ENCODE data around the gene FGF11.

The FGF11 gene

GRCh38 chr17:7403727-7403976 is 35.7 kb upstream of the FGF11 start:
- no peak for DNase-seq (ENCODE audit: low read depth in 1 of 2, low spot score in 1 of 2)

GRCh38 chr17:7403977-7404736 is 35.2 kb upstream of the FGF11 start, which contains the start of gene TMEM256:
Gene TMEM256 (minus strand): TSS chr17:7404097. CDS start chr17:7404084, 13 bp downstream.
- peak within 1 kb of the TSS; percentile 64 for H3K27ac ChIP-seq (replicated peaks)
- DNase-seq (ENCODE audit: low read depth in 1 of 2, low spot score in 1 of 2) = peak; percentile 77 to 93
- no peak for TF ChIP-seq GABPA (IDR thresholded peaks at IDR 0.05; ENCODE audit: low read depth)
- no peak for TF ChIP-seq SPI1 (IDR thresholded peaks at IDR 0.05; ENCODE audit: borderline replicate concordance, low read depth)
- 0 out of 2 replicates have a peak, but pooled peaks have one; percentile 15 for TF ChIP-seq POLR2AphosphoS5 (IDR thresholded peaks at IDR 0.05; ENCODE audit: low read depth)

More at GRCh38 chr17:7403727-7403976, 35.7 kb upstream of the FGF11 start:
- H3K27ac ChIP-seq (replicated peaks) = peak overlapping the region; percentile 64
- TF ChIP-seq, protein P1, sequence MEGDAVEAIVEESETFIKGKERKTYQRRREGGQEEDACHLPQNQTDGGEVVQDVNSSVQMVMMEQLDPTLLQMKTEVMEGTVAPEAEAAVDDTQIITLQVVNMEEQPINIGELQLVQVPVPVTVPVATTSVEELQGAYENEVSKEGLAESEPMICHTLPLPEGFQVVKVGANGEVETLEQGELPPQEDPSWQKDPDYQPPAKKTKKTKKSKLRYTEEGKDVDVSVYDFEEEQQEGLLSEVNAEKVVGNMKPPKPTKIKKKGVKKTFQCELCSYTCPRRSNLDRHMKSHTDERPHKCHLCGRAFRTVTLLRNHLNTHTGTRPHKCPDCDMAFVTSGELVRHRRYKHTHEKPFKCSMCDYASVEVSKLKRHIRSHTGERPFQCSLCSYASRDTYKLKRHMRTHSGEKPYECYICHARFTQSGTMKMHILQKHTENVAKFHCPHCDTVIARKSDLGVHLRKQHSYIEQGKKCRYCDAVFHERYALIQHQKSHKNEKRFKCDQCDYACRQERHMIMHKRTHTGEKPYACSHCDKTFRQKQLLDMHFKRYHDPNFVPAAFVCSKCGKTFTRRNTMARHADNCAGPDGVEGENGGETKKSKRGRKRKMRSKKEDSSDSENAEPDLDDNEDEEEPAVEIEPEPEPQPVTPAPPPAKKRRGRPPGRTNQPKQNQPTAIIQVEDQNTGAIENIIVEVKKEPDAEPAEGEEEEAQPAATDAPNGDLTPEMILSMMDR (IDR thresholded peaks at IDR 0.05; ENCODE audit: insufficient read depth, low read length) = no peak
- TF ChIP-seq, protein P2, sequence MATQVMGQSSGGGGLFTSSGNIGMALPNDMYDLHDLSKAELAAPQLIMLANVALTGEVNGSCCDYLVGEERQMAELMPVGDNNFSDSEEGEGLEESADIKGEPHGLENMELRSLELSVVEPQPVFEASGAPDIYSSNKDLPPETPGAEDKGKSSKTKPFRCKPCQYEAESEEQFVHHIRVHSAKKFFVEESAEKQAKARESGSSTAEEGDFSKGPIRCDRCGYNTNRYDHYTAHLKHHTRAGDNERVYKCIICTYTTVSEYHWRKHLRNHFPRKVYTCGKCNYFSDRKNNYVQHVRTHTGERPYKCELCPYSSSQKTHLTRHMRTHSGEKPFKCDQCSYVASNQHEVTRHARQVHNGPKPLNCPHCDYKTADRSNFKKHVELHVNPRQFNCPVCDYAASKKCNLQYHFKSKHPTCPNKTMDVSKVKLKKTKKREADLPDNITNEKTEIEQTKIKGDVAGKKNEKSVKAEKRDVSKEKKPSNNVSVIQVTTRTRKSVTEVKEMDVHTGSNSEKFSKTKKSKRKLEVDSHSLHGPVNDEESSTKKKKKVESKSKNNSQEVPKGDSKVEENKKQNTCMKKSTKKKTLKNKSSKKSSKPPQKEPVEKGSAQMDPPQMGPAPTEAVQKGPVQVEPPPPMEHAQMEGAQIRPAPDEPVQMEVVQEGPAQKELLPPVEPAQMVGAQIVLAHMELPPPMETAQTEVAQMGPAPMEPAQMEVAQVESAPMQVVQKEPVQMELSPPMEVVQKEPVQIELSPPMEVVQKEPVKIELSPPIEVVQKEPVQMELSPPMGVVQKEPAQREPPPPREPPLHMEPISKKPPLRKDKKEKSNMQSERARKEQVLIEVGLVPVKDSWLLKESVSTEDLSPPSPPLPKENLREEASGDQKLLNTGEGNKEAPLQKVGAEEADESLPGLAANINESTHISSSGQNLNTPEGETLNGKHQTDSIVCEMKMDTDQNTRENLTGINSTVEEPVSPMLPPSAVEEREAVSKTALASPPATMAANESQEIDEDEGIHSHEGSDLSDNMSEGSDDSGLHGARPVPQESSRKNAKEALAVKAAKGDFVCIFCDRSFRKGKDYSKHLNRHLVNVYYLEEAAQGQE (IDR thresholded peaks at IDR 0.05; ENCODE audit: insufficient replicate concordance, low read depth) = no peak
- H3K4me3 ChIP-seq (replicated peaks; ENCODE audit: insufficient read depth, low read length) = peak overlapping the region; percentile 62
- H3K27me3 ChIP-seq (ENCODE audit: insufficient read depth, poor library complexity, severe bottlenecking) = peaks cover under 1% of the 10 kb centered on the region

DNA sequence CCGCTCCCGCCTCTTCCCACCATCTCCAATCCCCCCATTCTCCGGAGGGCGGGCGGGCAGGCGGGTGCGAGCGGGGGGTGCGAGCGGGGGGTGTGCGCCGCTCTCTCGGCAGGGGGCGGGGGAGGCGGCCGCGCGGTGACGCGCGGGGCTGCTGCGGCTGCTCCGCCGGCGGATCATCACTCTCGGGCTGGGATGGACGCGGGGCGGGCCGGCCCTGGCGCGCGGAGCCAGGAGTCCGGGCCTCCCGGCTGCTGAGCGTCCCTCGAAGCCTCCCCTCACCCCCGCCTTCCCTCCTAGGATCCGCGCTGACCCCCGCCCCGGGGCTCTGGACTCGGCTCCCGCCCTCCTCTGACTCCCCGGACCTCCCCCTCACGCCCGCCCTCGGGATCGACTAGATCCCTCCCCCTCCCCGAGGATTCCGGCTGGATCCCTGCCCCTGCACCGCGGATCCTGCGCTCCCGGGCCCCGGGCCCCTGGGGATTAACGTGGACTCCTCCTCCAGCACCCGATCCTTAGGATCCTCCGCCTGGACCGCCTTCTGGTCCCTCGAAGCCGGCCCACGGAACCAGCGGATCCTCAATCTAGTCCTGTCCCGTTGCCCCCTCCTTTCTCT is 34.5 kb upstream of the FGF11 start:
- Histone ChIP-seq H3K4me3 (replicated peaks; ENCODE audit: insufficient read depth, low read length) (peak overlapping the region; percentile 54), H3K27ac (replicated peaks) (no peak overlapping the region), H3K27me3 (ENCODE audit: insufficient read depth, poor library complexity, severe bottlenecking) (peaks cover 2% of the 10 kb centered on the region)
- TF ChIP-seq POLR2AphosphoS5 (IDR thresholded peaks at IDR 0.05; ENCODE audit: low read depth) (no peak), SPI1 (IDR thresholded peaks at IDR 0.05; ENCODE audit: borderline replicate concordance, low read depth) (no peak), GABPA (IDR thresholded peaks at IDR 0.05; ENCODE audit: low read depth) (no peak)
- TF ChIP-seq, protein P2 (IDR thresholded peaks at IDR 0.05; ENCODE audit: insufficient replicate concordance, low read depth) = no peak
- TF ChIP-seq, protein P1 (IDR thresholded peaks at IDR 0.05; ENCODE audit: insufficient read depth, low read length) = no peak
- peak in 1 of 2 experiments; percentile 2 for DNase-seq (ENCODE audit: low read depth in 1 of 2, low spot score in 1 of 2)

More at GRCh38 chr17:7403977-7404736, 35.2 kb upstream of the FGF11 start, which contains the start of gene TMEM256:
- H3K4me3 ChIP-seq (replicated peaks; ENCODE audit: insufficient read depth, low read length) = peak within 1 kb of the TSS; percentile 62
- peaks cover 2% of the 10 kb centered on the region for H3K27me3 ChIP-seq (ENCODE audit: insufficient read depth, poor library complexity, severe bottlenecking)

DNA sequence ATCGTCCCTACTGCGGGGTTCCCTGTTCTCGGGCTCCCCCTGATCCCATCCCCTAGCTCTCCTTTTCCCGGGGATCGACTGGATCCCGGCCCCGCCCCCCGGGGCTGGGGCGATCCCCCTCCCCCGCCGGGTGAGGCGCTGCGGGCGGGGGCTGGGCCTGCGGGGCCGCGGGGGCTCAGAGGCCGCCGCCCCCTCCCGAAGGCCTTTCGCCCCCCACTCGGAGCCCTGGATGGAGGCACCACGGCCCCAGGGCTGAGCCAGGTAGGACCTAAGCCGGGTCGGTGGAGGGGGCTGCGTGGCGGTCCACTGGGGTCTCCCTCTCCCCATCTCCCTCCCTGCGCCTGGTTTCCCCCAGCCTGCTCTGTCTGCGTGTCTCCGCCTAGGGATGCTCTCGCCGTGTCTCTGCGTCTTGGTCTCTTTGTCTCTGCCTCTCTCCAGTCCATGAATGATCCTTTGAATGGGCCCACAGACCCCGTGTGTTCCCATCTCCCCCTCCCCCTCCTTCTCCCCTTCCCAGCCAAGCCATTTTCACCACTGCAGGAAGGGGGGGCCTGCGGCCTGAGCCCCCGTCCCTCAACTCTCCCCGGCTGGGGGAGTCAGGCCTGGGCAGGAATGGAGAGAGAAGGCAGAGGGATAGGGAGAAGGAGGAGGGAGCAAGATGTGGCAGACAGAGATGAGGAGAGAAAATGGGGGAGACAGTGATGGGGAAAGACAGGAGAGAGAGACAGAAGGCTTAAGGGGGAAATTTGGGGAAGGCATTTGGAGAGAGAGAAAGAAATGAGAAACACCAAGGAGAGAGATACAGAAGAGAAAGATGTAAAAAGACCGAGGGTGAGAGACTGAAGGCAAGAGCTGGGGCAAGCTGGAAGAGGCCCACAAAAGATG is 33.7 kb upstream of the FGF11 start:
- H3K4me3 ChIP-seq (replicated peaks; ENCODE audit: insufficient read depth, low read length) = no peak overlapping the region
- no peak for DNase-seq (ENCODE audit: low read depth in 1 of 2, low spot score in 1 of 2)
- TF ChIP-seq POLR2AphosphoS5 (IDR thresholded peaks at IDR 0.05; ENCODE audit: low read depth) (no peak), GABPA (IDR thresholded peaks at IDR 0.05; ENCODE audit: low read depth) (no peak), SPI1 (IDR thresholded peaks at IDR 0.05; ENCODE audit: borderline replicate concordance, low read depth) (no peak)
- TF ChIP-seq, protein P1 (IDR thresholded peaks at IDR 0.05; ENCODE audit: insufficient read depth, low read length) = no peak
- TF ChIP-seq, protein P2 (IDR thresholded peaks at IDR 0.05; ENCODE audit: insufficient replicate concordance, low read depth) = no peak
- no peak overlapping the region for H3K27ac ChIP-seq (replicated peaks)
- peaks cover 2% of the 10 kb centered on the region for H3K27me3 ChIP-seq (ENCODE audit: insufficient read depth, poor library complexity, severe bottlenecking)

All from HL-60 (cell line).